HepG2 (cell line): Measurements from ENCODE around the gene SHFL. TPM values are rescaled to one million over a fixed set of nuclear protein-coding genes. Genes with fewer than 3 reads are reported as not detected.

ENCODE experiments used
- ATAC-seq: fragments of 200-7000 bp; cut with Tn5 transposase; 3 replicates; pipeline ENCODE4 v1.9.1; 2020; ENCODE audit warnings: mild to moderate bottlenecking, moderate library complexity
- BruUV-seq: library from RNA; stranded (reverse); fragments of 400-500 nt; replicated peaks from 2 replicates; lab custom pipeline; 2021; lab: Mats Ljungman, UMichigan
- CTCF ChIA-PET: fragments of 300-600 bp; formaldehyde crosslinking; extraction: SDS; loops from one replicate; lab custom pipeline; 2021; ENCODE audit warnings: low total read pairs, inconsistent platforms, low intra/inter-chr PET ratio; lab: Yijun Ruan, JAX
- POLR2A ChIA-PET: fragments of 350-600 bp; sonication (Branson Sonifier 250); formaldehyde crosslinking; loops from one replicate; lab custom pipeline; 2020; ENCODE audit warnings: antibody characterized with exemption, inconsistent platforms; lab: Yijun Ruan, JAX
- DNase-seq: peaks from one replicate; pipeline ENCODE4 v3.0.0-alpha.2; 2015; ENCODE audit warnings: low spot score
- FAIRE-seq: peaks from 3 replicates; lab custom pipeline; 2011; peaks lifted over from hg19 to GRCh38; lab: Jason Lieb, UNC
- H2AFZ ChIP-seq: one replicate; pipeline ENCODE4 v1.6.1; 2011; ENCODE audit warnings: low read length, inconsistent platforms
- H3K27ac ChIP-seq: fragments of 300-600 bp; 3 replicates; pipeline ENCODE4 v1.8.0; 2011; ENCODE audit warnings: mixed run types, mild to moderate bottlenecking, mixed read lengths, low read length, inconsistent platforms; ENCODE audit not compliant: insufficient read depth; ENCODE audit errors: extremely low read length
- H3K27me3 ChIP-seq, 2 experiments: fragments of 200-600 bp in 1 of 2; 2 replicates in 1 of 2; 3 replicates in 1 of 2; pipeline versions ENCODE4 v1.6.0 to v1.8.0; 2011; ENCODE audit warnings: low read length in 2 of 2, mild to moderate bottlenecking in 2 of 2, moderate library complexity in 2 of 2, inconsistent platforms in 1 of 2; ENCODE audit not compliant: insufficient read depth in 2 of 2, control insufficient read depth in 1 of 2
- H3K36me3 ChIP-seq, 2 experiments: fragments of 200-600 bp in 1 of 2; replicated peaks in 1 of 2; 2 replicates in 1 of 2; 3 replicates in 1 of 2; pipeline versions ENCODE4 v1.5.1 to v1.8.0; 2011; ENCODE audit warnings: low read length in 2 of 2, inconsistent platforms in 1 of 2; ENCODE audit not compliant: insufficient read depth in 2 of 2, control insufficient read depth in 1 of 2
- H3K4me1 ChIP-seq: 2 replicates; pipeline ENCODE4 v1.5.1; 2012; ENCODE audit warnings: low read length, inconsistent platforms; ENCODE audit not compliant: insufficient read depth
- H3K4me2 ChIP-seq: 2 replicates; pipeline ENCODE4 v1.6.0; 2011; ENCODE audit warnings: low read depth, low read length, inconsistent platforms
- H3K4me3 ChIP-seq, 3 experiments: fragments of 200-600 bp in 1 of 3; sonication (generic), shearing (Covaris generic) in 1 of 3; replicated peaks in 1 of 3; 2 replicates each; pipeline ENCODE4 v1.5.1; 2011 to 2016; ENCODE audit warnings: low read length in 3 of 3, inconsistent platforms in 2 of 3, low read depth in 2 of 3, mild to moderate bottlenecking in 2 of 3, control low read depth in 1 of 3, mixed read lengths in 1 of 3; ENCODE audit not compliant: insufficient read depth in 1 of 3
- H3K79me2 ChIP-seq: one replicate; pipeline ENCODE4 v1.6.1; 2011; ENCODE audit warnings: low read length, inconsistent platforms; ENCODE audit not compliant: insufficient read depth
- H3K9ac ChIP-seq: 2 replicates; pipeline ENCODE4 v1.6.0; 2011; ENCODE audit warnings: mild to moderate bottlenecking, low read depth, low read length, inconsistent platforms; ENCODE audit not compliant: insufficient read depth
- H3K9me3 ChIP-seq: 2 replicates; pipeline ENCODE4 v1.5.1; 2012; ENCODE audit warnings: mild to moderate bottlenecking, low read length
- H4K20me1 ChIP-seq: 2 replicates; pipeline ENCODE4 v1.6.0; 2011; ENCODE audit warnings: inconsistent platforms, mild to moderate bottlenecking, low read length, moderate library complexity; ENCODE audit not compliant: insufficient read depth
- CCAR2 ChIP-seq: fragments of 200-400 bp; formaldehyde crosslinking; optimal IDR thresholded peaks from 2 replicates; pipeline ENCODE3; 2018; ENCODE audit warnings: low read depth, mild to moderate bottlenecking, low read length, moderate library complexity
- POLR2AphosphoS2 ChIP-seq: IDR thresholded peaks from 2 replicates; pipeline ENCODE4 v1.6.1; 2011; ENCODE audit warnings: low read depth, low read length, improper control_type of control experiment
- ZNF143 ChIP-seq: sonication (generic); formaldehyde crosslinking; IDR thresholded peaks from 2 replicates; pipeline ENCODE4 v1.4.0; 2020; ENCODE audit warnings: missing genetic modification reagents
- ZNF382 ChIP-seq: sonication (generic); formaldehyde crosslinking; IDR thresholded peaks from 2 replicates; pipeline ENCODE4 v1.5.0; 2020; ENCODE audit warnings: missing genetic modification reagents, mild to moderate bottlenecking, borderline replicate concordance
- ZNF556 ChIP-seq: sonication (generic); formaldehyde crosslinking; IDR thresholded peaks from 2 replicates; pipeline ENCODE4 v1.4.0; 2020; ENCODE audit warnings: mild to moderate bottlenecking, missing genetic modification reagents, borderline replicate concordance
- WGBS: methylation state at CpG from one replicate; pipeline ENCODE4 v1.1.6; 2017; ENCODE audit warnings: low lambda C conversion rate; 5-methylcytosine and 5-hydroxymethylcytosine counted together
- in situ Hi-C: cut with HindIII; loops from 2 replicates; pipeline ENCODE4 v1.10.0; 2017; ENCODE audit warnings: low pct_unique_long_range_greater_than_20kb; ENCODE audit not compliant: extremely low pct_ligation_motif_present
- intact Hi-C: fragments of 100-400 bp; cut with micrococcal nuclease; formaldehyde crosslinking; loops from one replicate; pipeline ENCODE4 v1.10.0; 2022; ENCODE audit not compliant: unreplicated experiment
- polyA plus RNA-seq, 8 experiments: library from polyadenylated mRNA; depleted of rRNA in 3 of 8; stranded (reverse) in 7 of 8; unstranded in 1 of 8; fragments of >200 nt; fragmentation: Illumina TruSeq in 4 of 8; extraction: Trizol in 4 of 8; gene quantifications; 2 replicates each; pipeline versions ENCODE4 v1.2.1 to v1.2.3, GENCODE V29; 2011 to 2016; ENCODE audit warnings: low read depth in 4 of 8, missing spikeins in 1 of 8, mixed read lengths in 1 of 8; ENCODE audit not compliant: insufficient read depth in 1 of 8
- total RNA-seq, 5 experiments: library from RNA; depleted of rRNA; stranded (reverse); fragments of >200 nt; fragmentation: Illumina TruSeq; extraction: Trizol; gene quantifications; 2 replicates each; pipeline ENCODE4 v1.2.3, GENCODE V29; 2016; ENCODE audit warnings: low read depth in 1 of 5
- TF ChIP-seq, protein P1 (sequence below): sonication (generic); formaldehyde crosslinking; IDR thresholded peaks from 2 replicates; pipeline ENCODE4 v1.4.0; 2020; ENCODE audit warnings: missing genetic modification reagents
- TF ChIP-seq, protein P2 (sequence below): sonication (generic); formaldehyde crosslinking; IDR thresholded peaks from 2 replicates; pipeline ENCODE4 v1.4.0; 2020; ENCODE audit warnings: missing genetic modification reagents

Gene SHFL
- total and polyA plus RNA-seq, 2 of the 13 experiments (the other 11 are each of a cell fraction or from before 2014, with no cell fraction given), result 12.3 to 36.4 TPM

DNA sequence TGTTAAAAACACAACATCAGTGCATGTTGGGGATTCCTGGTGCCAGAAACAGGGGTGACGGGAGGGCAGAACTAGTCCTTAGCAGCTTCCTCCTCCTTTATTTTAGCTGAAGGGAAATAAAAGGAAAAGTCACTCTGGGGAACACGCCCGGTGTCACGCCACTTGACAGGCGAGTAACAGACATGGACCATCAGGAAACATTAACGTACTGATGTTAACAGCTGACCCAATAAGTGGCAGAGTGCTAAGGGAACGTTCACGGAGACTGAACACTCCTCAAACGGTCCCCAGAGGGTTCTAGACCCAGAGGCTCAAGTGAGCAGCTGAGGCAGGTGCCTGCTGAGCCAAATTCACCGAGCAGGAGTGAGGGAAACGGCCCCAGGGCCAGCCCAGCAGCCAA is 47.5 kb downstream of the SHFL start:
- H3K27me3 ChIP-seq, result no peaks in the 10 kb centered on the region
- no peaks in the 10 kb centered on the region for H3K9me3 ChIP-seq
- DNase-seq, result no peak
- in situ Hi-C loops, result no loop called here
- H2AFZ ChIP-seq, result no peak overlapping the region
- CTCF ChIA-PET, result no interaction called here
- WGBS, result 93% methylated on average over 8 of the region's 11 CpGs
- no peaks in the 10 kb centered on the region for H4K20me1 ChIP-seq
- no peak overlapping the region for H3K4me2 ChIP-seq
- TF ChIP-seq, protein P1, sequence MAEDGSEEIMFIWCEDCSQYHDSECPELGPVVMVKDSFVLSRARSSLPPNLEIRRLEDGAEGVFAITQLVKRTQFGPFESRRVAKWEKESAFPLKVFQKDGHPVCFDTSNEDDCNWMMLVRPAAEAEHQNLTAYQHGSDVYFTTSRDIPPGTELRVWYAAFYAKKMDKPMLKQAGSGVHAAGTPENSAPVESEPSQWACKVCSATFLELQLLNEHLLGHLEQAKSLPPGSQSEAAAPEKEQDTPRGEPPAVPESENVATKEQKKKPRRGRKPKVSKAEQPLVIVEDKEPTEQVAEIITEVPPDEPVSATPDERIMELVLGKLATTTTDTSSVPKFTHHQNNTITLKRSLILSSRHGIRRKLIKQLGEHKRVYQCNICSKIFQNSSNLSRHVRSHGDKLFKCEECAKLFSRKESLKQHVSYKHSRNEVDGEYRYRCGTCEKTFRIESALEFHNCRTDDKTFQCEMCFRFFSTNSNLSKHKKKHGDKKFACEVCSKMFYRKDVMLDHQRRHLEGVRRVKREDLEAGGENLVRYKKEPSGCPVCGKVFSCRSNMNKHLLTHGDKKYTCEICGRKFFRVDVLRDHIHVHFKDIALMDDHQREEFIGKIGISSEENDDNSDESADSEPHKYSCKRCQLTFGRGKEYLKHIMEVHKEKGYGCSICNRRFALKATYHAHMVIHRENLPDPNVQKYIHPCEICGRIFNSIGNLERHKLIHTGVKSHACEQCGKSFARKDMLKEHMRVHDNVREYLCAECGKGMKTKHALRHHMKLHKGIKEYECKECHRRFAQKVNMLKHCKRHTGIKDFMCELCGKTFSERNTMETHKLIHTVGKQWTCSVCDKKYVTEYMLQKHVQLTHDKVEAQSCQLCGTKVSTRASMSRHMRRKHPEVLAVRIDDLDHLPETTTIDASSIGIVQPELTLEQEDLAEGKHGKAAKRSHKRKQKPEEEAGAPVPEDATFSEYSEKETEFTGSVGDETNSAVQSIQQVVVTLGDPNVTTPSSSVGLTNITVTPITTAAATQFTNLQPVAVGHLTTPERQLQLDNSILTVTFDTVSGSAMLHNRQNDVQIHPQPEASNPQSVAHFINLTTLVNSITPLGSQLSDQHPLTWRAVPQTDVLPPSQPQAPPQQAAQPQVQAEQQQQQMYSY, result no peak
- TF ChIP-seq POLR2AphosphoS2, result no peak
- TF ChIP-seq, protein P2, sequence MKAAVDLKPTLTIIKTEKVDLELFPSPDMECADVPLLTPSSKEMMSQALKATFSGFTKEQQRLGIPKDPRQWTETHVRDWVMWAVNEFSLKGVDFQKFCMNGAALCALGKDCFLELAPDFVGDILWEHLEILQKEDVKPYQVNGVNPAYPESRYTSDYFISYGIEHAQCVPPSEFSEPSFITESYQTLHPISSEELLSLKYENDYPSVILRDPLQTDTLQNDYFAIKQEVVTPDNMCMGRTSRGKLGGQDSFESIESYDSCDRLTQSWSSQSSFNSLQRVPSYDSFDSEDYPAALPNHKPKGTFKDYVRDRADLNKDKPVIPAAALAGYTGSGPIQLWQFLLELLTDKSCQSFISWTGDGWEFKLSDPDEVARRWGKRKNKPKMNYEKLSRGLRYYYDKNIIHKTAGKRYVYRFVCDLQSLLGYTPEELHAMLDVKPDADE (CRISPR knock-in tag), result no peak
- no peak for TF ChIP-seq CCAR2
- no peak for TF ChIP-seq ZNF382
- no peak for TF ChIP-seq ZNF143 (CRISPR knock-in tag)
- no peak for TF ChIP-seq ZNF556 (CRISPR knock-in tag)
- TF ChIP-seq, all 625 proteins: peak for 0
- FAIRE-seq (no peak), ATAC-seq (no peak)
- POLR2A ChIA-PET, result no interaction called here
- intact Hi-C loops, result no loop called here
- H3K27ac ChIP-seq, result no peak overlapping the region
- BruUV-seq, result no TSS peak
- no peaks in the 10 kb centered on the region for H3K79me2 ChIP-seq
- no peak overlapping the region for H3K4me3 ChIP-seq
- no peaks in the 10 kb centered on the region for H3K4me1 ChIP-seq
- peaks cover 32 to 45% of the 10 kb centered on the region in 2 experiments for H3K36me3 ChIP-seq
- no peak overlapping the region for H3K9ac ChIP-seq
